Measurements from ENCODE around the gene FAM168B. TPM values are rescaled to one million over a fixed set of nuclear protein-coding genes. Genes with fewer than 3 reads are reported as not detected.

Gene FAM168B
- total RNA-seq, 1 experiment from 2014 or later = 111 TPM

- no peaks in the 10 kb centered on the region for H3K27me3 Mint-ChIP-seq (ENCODE audit: unreplicated experiment)
- BruUV-seq (replicated peaks) = TSS peak; percentile 35
- peak overlapping the region; percentile 89 for H3K27ac Mint-ChIP-seq (ENCODE audit: unreplicated experiment)
- H3K4me1 Mint-ChIP-seq (ENCODE audit: low read depth, unreplicated experiment) = peaks cover 23% of the 10 kb centered on the region
- no peaks in the 10 kb centered on the region for H3K9me3 Mint-ChIP-seq (ENCODE audit: low read depth, unreplicated experiment)
- no peak for TF ChIP-seq CTCF (IDR thresholded peaks at IDR 0.05; ENCODE audit: unreplicated experiment)
- DNase-seq = peak; percentile 35
- peak overlapping the region; percentile 92 for H3K4me3 Mint-ChIP-seq (ENCODE audit: low read depth, unreplicated experiment)
- peaks cover 42% of the 10 kb centered on the region for H3K36me3 Mint-ChIP-seq (ENCODE audit: insufficient read depth, unreplicated experiment)
- intact Hi-C loops (cut with micrococcal nuclease; ENCODE audit: unreplicated experiment) = no loop called here
- CTCF ChIA-PET = interaction anchor here (1.1 to 1.4 kb wide), 2 partner anchors 13 kb away, joined by 3 to 5 read pairs; partner anchors contain the start of gene FAM168B
Observed at GRCh38 chr2:131105950-131106801, 12.9 kb upstream of the FAM168B start.

- BruUV-seq (replicated peaks) = no TSS peak
- Mint-ChIP-seq H3K27ac (ENCODE audit: unreplicated experiment) (peak within 1 kb of the TSS; percentile 89), H3K36me3 (ENCODE audit: insufficient read depth, unreplicated experiment) (peaks cover 34% of the 10 kb centered on the region), H3K4me1 (ENCODE audit: low read depth, unreplicated experiment) (peaks cover 23% of the 10 kb centered on the region), H3K27me3 (ENCODE audit: unreplicated experiment) (no peaks in the 10 kb centered on the region), H3K4me3 (ENCODE audit: low read depth, unreplicated experiment) (peak within 1 kb of the TSS; percentile 92), H3K9me3 (ENCODE audit: low read depth, unreplicated experiment) (no peaks in the 10 kb centered on the region)
- peak; percentile 95 for DNase-seq
- intact Hi-C loops (cut with micrococcal nuclease; ENCODE audit: unreplicated experiment) = no loop called here
- TF ChIP-seq CTCF (IDR thresholded peaks at IDR 0.05; ENCODE audit: unreplicated experiment) = no peak
- CTCF ChIA-PET = interaction anchor here (1.4 kb wide), 1 partner anchor 13 kb away, joined by 3 read pairs; no protein-coding TSS in a partner anchor
Observed at GRCh38 chr2:131105156-131105949, 12.1 kb upstream of the FAM168B start, which contains the start of gene PLEKHB2. Gene PLEKHB2 (plus strand): TSS chr2:131105336. CDS start chr2:131120942, 15,606 bp downstream.

- CTCF ChIA-PET = no interaction called here
- Mint-ChIP-seq H3K27ac (ENCODE audit: unreplicated experiment) (peak overlapping the region; percentile 89), H3K27me3 (ENCODE audit: unreplicated experiment) (no peaks in the 10 kb centered on the region), H3K9me3 (ENCODE audit: low read depth, unreplicated experiment) (no peaks in the 10 kb centered on the region), H3K4me3 (ENCODE audit: low read depth, unreplicated experiment) (peak overlapping the region; percentile 92), H3K4me1 (ENCODE audit: low read depth, unreplicated experiment) (peaks cover 23% of the 10 kb centered on the region), H3K36me3 (ENCODE audit: insufficient read depth, unreplicated experiment) (peaks cover 26% of the 10 kb centered on the region)
- BruUV-seq (replicated peaks) = TSS peak; percentile 61
- peak; percentile 64 for DNase-seq
- TF ChIP-seq CTCF (IDR thresholded peaks at IDR 0.05; ENCODE audit: unreplicated experiment) = no peak
- intact Hi-C loops (cut with micrococcal nuclease; ENCODE audit: unreplicated experiment) = no loop called here
Observed at GRCh38 chr2:131104487-131105155, 11.4 kb upstream of the FAM168B start.

- intact Hi-C loops (cut with micrococcal nuclease; ENCODE audit: unreplicated experiment) = no loop called here
- DNase-seq = no peak
- CTCF ChIA-PET = interaction anchor here (0.7 kb wide), 1 partner anchor 1304 kb away, joined by 3 read pairs; no protein-coding TSS in a partner anchor
- Mint-ChIP-seq H3K27ac (ENCODE audit: unreplicated experiment) (no peak overlapping the region), H3K4me3 (ENCODE audit: low read depth, unreplicated experiment) (no peak overlapping the region), H3K9me3 (ENCODE audit: low read depth, unreplicated experiment) (no peaks in the 10 kb centered on the region), H3K36me3 (ENCODE audit: insufficient read depth, unreplicated experiment) (peaks cover 26% of the 10 kb centered on the region), H3K4me1 (ENCODE audit: low read depth, unreplicated experiment) (peaks cover 23% of the 10 kb centered on the region), H3K27me3 (ENCODE audit: unreplicated experiment) (no peaks in the 10 kb centered on the region)
- TF ChIP-seq CTCF (IDR thresholded peaks at IDR 0.05; ENCODE audit: unreplicated experiment) = no peak
- BruUV-seq (replicated peaks) = no TSS peak
Observed at GRCh38 chr2:131103165-131103564, 9.9 kb upstream of the FAM168B start.
